Globus pallidus (tissue), 1 donor: ENCODE data around the gene POU4F1.

Experiments used
- DNase-seq: peaks from one replicate; pipeline ENCODE4 v3.0.0-alpha.2; 2015; ENCODE audit warnings: low spot score

The POU4F1 gene

DNA sequence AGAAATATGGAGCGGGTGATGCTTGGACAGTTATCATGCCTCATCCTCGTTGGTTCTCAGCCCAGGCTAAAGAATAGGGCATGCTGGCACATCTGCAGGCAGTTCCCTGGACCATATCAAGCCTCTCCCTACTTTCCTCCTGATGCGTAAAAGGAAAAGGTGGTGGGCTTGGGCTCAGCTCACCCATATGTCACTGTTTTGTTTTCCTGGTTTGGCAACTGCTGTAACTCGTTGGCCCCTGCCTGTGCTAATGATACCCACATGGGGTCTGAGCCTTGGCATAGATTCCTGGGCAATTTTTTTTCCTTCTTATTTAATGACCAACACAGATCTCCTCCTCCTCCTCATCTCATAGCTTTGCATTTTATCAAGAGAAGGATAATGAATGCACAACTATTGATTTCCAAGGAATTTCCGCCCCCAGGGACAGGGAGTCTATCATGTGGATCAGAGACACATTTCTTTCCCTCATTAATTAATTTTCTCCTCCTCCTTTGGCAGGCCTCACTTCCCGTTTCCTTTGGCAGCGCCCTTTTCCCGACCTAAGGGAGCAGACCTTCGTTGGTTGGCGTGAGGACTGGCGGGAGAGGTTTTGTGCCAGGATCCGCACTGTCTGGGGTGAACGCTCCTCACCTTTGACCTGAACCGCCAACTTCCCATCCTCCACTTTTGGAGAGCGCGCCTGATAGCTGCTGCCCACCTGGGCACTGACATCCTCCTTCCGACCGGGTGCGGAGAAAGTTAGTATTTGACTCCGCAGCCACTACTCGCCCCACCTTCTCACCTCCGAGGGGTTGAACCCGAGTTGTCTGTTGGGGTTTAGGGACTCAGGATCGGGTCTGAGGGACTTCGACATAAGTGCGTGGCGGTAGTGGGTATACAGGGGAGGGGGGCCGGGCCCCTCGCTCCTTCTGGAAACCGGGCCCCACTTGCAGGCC lies 3.4 kb upstream of the POU4F1 start:
- DNase-seq = no peak

DNA sequence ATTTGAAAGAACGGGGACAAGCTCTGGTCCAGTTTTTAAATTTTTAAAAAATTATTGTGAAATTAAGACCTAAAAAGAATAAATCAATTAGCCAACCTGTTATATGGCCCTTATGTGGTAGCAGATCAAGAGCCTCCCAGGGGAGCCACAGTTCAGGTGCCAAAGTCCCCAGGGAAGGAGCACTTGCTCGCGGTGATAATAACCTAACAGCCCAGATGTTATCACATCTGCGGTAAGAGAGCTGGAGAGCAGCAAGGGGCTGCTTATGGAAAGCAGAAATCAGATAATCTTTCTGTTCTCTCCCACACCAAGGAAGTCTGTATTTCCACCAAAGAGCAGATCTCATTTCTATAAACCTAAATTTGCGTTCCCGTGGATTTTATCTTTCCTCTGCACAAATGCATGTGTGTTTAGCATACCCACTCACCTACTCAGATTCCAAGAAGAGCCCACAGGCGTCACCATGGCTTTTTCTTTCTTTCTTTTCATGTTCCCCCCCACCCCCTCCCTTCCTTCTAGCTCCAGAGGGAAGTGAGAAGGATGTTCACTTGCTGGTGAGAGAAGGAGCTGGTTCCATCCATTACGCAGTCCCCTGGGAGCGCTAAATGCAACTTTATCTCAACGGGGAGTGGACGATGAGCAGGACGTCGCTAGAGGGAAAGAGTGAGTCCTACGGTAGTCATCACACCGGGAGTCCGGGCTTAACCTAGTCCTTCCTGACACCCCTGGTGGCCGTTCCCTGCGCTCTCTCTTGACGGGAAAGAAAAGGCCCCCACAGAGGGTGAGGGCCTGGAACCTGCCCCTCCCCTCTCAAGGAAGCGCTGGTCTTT lies 1.6 kb upstream of the POU4F1 start:
- DNase-seq = no peak

DNA sequence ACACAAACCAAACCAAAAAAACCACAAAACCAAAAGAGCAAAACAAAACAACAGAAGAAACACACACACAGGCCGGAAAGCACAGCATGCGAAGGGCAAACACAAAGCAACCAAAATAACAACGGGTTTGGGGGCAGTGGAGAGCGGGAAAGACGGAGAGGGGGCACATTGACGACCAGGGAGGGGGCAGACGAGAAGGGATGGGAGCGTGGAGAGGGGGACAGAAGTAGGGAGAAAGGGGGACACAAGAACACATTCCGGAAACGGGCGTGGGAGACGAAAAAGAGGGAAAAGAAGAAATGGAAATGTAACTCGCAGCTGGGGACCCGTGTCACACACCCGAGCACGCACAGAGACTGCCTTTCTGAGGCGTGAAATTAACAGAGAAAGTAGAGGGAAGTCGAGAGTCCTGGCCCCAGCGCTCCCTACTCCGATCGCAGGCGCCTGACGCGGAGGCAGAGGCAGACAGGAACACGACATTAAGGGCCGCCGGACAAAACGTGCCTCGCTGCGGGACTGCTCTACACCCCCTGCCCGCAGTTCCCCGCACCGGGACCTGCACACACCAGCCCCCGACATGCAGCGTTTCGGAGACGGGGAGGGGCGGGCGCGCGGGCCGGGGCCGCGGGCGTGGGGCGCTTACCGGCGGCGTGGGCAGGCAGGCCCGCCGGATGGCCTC lies 652 bp downstream of the POU4F1 start:
- DNase-seq = no peak

DNA sequence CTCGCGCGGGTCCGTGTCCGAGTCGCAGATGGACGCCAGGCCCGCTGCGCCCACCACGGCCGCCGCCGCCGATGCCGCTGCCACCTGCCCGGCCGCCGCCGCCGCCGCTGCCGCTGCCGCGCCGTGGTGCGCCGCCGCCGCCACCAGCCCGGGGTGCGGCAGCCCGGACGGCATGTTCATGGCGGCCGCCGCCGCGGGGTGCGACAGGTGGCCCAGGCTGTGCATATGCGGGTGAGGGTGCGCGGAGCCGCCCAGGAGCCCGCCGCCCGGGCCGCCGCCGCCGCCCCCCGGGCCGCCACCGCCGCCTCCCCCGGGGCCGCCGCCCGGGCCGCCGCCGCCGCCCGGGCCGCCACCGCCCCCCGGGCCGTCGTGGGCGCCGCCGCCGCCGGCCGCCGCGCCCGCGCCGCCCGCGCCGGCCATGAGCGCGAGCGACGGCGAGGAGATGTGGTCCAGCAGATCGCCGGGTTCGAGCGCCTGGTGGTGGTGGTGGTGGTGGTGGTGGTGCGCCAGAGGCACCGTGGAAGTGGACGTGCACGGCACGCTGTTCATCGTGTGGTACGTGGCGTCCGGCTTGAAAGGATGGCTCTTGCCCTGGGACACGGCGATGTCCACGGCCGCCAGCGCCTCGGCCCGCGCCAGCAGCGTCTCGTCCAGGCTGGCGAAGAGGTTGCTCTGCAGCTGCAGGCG lies 1.3 kb downstream of the POU4F1 start:
- no peak for DNase-seq

DNA sequence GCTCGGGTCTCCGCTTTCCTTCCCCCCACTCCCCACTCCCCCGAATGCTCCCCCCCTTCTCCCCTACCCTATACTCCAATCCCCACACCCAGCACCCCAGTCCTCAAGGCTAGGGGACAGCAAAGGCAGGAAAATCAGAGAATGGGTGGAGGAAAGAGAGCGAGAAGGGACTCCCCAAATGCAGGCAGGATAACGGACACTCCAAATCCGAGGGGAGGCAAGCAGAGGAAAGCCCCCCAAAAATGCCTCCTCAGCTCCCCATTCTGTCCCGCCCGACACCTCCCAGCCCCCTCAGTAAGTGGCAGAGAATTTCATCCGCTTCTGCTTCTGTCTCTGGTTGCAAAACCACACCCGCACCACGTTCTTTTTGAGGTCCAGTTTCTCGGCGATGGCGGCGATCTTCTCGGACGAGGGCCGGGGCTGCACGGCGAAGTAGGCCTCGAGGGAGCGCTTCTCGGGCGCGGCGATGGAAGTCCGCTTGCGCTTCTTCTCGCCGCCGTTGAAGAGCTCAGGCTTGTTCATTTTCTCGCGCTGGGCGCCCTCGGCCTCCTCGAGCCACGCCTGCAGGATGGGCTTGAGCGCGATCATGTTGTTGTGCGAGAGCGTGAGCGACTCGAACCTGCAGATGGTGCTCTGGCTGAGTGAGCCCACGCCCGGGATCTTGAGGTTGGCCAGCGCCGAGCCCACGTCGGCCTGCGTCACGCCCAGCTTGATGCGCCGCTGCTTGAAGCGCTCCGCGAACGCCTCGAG lies 2.1 kb downstream of the POU4F1 start:
- DNase-seq = no peak

DNA sequence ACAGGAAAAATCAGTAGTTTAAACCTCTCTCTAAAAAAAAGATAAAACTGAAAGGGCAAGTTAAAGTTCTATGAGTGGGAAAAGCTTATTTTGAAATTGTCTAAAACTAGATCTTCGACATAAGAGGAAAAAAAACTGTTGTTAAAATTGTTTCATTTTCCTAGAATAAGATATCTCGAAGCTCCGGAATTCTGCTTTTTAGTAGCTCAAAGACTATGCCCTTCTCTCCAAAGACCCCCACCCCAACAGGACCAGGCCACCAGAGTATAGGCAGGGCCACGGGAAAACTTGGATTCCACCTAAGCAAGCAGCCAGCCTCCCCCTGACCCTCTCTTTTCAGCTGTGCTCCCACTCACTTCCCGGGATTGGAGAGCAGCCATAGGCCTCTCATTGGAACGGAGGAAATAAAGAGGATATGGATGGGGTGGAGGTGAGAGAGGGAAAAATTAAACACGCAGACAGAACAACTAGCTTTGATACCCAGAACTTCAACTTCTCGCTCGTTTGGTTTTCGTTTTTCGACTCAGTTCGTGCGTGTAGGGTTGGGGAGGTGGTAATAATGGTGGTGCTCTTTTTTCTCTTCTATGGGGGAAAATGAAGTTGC lies 3.0 kb downstream of the POU4F1 start:
- no peak for DNase-seq

DNA sequence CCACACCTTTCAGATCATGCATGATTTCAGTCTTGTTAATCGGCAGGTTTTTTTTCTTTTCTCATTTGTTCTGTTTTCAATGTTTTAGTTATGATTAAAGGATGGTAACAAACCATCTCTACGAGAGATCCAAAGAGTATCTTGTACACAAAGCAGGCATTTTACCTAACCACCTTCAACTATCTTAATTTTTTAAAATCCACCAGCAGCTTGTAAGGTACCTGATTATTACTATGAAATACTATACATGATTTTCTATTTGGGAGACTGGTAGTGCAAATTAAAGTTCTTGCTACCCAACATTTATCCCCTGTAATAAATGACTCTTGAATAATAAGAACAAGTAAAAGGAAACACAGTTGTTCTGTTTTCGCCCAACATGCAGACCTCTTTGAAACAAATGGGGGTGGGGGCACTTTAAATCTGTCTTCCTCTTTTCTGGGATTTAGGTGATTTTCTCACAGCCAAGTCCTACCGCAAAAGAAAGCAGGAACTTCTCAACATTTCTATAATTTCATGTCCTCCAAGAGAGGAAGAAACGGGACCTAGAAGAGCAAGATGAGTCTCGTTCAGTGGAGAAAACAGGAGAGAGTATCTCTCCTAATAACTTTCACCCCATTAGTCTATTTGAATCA lies 3.6 kb downstream of the POU4F1 start:
- no peak for DNase-seq

DNA sequence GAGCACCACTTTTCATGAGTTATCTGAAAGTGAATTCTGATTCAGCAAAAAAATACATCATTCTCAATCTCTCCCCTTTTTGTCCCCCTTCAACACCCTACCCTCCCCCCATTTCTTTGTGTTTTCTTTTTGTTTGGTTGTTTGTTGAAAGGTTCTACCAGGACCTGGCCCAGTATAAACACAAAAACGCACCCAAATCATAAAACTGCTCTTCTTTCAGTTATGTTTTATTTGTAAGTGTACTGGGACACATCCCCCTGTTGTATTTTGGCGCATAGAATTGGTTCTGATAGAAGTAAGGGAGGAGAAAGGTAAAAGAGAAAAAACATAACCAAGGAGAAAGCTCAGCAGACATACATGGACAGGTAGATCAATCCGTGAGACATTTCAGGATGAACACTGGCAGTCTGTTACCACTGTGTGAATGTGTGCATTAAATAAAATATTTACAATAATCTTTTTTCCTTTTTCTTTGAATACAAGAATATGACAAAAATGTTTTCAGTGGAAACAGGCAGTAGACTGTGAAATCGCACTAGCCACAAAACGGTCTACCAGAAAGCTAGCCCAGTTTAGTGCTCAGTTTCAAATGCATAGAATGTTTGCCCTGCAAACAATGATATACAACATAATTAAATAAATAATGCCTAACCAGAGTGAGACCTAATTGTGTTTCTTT lies 4.2 kb downstream of the POU4F1 start:
- DNase-seq = no peak

DNA sequence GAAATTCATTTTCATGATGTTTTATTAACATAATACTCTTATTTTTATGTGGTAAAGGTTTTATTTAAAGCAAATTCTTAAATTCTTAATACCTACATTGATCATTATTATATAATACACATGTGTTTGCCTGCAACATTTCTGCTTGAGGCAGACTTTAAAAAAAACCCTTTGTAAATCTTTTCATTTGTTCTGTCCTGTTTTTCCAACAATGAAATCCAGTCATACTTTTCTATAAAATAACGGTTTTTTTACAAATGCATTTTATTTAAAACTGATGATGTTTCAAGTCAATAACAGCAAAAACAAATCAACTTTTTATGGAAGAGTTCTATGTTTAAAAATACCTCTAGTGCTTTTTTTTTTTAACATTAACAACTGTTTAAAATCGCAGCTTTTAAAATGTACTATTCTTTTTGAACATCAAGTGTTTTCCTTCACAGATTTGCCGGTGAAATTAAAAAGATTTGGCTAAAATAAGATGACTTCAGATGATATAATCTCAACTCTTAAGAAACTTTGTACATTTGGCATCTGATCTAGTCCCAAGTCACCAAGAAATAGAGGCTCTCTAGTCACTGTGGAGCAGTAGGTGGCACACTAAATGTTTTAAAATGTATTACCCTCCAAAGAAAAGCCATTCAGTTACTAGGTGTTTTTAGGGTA lies 5.1 kb downstream of the POU4F1 start:
- DNase-seq = no peak

DNA sequence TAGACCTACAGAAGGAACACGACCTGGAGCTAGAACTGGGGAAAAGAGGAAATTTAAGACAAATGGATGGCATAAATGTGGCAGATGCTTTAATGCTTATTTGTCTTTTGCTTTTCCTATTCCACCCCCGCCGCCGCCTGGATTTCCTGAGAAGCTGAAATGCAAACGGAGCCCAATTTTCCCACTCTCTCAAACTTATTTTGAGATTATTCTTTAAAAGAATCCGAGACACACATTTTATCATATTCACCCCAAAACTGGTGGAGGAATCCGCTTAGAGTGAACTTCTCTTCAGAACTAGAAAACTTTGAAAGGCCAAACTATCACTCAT lies 5.8 kb downstream of the POU4F1 start:
- no peak for DNase-seq

DNA sequence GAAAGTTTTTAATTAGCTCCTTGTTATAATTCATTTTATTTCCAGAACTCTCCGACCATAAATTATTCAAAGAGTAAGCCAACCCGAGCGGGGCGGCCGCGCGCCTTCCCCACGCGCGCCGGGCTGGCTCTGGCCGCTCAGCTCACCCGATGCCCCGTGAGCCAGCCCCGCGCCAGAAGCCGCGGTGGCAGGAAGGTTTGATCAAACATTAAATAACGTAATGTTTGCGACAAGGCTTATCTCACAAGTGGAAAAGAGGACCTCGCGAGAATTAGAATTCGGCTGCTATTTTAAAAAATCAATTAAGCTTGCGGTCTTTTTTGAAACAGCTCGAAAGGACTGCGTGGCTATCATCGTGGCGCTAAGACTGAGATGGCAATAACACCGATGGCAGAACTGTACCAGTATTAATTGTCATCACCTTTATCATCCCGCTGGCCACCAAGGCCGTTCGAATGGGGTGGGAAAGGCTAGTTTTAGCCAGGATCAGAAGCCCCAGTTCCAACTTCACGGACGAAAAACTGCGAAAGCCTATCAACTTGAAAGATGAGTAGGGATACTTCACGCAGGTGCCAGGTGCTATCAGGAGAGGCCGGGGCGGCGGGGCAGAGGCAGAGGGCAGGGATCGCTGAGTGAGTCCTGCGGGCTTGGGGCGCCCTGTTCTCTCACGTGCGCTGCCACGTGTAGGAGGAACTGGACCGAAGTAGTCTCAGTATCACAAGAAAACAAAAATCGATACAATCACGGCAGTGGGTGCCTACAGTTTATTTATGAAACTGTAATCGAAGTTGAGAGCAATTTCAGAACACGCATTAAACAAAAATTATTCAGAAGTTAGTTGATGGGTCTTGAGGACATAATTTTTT lies 6.4 kb downstream of the POU4F1 start:
- no peak for DNase-seq

DNA sequence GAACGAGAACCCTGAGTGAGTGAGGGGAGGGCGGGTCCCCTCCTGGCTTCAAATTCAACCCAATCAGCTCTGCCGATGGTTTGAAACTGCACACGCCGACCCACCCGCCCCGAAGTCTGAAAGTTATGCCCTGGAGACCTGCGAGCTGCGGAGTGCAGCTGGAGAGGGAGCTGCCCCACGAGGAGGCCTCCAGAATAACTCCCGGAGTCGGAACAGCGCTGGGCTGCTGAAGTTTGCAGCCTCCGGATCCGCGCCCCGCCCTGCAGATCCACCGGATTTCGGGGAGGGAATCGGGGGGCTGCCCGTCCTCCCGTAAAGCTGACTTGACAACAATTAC lies 7.0 kb downstream of the POU4F1 start:
- no peak for DNase-seq

DNA sequence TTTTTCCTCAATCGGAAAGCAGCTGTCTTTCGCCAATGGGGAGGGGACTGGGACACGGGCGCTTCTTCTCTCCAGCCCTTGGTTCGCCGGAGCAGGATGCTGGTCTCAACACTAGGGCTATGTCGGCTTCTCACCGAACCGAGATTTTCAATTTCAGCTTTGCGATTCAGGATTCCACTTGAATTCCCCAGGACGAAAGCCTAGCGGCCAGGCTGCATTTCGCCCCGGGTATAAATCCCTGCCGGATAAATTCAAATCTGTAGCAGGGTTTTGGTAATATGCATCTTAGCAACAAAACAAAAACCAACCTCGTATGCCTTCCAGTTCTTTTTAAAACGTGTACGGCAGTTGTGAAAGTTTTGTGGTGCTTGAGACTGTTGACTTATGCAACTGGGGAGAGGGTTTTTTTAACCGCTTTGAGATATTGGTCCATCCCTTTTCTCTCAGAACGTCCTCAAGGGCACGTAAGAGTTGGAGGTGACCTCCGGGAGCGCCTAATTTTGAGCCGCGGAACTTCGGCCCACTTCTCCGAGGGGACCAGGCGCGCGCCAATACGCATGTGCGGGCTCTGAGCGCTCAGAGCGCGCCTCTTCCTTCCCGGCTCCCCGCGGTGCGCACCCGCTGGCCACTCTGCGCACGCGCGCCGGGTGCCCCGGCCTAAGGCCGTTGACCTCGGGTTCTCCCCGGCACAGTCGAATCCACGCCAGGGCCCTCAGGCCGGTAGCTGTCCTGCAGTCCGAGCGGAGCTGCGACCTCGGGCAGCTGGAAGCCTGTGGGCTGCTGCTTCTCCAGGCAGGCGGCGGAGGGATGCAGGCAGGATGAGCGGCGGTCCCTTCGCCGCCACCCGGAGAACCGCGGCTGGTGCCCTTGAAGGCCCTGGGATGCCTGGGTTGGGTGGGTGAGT lies 7.6 kb downstream of the POU4F1 start:
- DNase-seq = no peak

DNA sequence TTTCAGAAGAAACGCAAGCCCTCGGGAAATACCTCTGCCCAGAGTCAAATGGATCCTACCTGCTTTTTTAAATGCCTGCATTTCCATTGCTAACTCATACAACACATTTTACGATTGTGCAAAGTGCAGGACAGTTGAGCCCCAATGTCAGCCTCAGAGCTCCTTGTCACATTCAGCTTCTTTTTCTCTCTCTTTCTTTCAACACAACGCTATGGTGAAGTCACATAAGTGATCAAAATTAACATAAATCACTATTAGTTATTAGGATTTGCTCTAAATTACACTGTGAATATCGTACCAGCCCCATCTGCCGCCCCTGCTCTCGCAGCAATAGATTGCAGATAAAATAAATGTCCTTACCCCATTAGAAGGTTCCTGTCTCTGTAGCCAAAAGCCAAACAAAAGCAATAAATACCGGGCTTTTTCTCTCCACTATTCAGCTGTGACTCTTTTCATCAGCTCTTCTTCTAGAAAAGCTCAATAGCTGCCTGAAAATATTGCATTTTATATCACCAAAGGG lies 8.8 kb downstream of the POU4F1 start:
- no peak for DNase-seq

DNA sequence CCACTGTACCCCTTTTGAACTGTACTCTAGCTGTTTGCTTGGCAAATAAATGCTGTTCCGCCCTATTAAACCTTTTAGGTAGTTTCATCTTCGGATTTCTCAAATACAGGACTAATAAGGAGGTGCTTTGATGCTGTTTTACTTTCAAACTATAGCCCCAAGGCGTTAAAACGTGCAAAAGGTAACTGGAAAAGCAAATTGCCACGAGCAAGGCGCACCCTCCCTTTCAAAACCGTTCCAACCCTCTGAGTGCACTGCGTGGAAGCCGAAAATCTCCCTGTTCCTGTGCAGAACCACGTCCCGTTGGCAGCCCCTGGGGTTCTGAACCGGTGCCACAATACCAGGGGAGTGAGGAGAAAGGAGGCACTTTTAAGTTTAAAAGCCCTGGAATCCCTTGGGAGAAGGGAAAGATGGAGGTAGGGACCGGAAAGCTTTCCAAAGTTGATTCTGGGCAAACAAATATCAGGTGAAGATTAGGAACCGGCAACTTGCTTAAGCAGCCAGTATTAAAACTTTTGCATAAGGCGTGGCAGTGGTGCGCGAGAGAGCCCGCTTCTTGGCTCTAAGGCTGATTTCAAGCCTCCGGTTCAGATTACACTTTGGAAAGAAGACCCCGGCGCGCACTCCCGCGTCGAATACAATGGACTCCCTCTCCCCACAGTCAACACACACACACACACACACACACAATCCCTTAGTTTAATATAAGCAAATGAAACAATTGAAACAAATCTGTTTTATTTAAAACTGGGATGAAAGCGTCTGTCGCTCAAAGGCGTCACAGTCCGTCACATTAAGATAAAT lies 9.5 kb downstream of the POU4F1 start:
- no peak for DNase-seq

DNA sequence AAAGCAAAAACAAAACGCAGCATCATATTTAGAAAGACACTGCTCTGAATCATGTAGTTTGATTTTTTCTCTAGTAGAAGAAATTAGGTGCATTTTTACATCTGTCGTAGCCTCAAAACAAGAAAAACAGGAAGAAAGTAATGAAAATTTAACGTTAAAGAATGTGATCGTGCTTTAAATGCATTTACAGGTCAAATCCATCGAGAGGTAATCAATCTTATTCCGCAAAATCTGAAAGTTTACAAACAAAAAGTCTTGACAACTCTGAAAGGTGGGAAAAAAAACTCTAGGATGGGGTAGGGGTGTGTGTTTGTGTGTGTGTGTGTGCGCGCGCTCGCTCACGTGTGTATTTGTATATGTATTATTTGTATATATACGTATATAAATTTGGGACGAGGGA lies 10.2 kb downstream of the POU4F1 start:
- DNase-seq = no peak
